ENCODE results near the gene CXCR4. TPM values are rescaled to one million over a fixed set of nuclear protein-coding genes. Genes with fewer than 3 reads are reported as not detected.

The CXCR4 gene
- total and polyA plus RNA-seq, 2 experiments from 2014 or later, result 2.1 TPM

DNA sequence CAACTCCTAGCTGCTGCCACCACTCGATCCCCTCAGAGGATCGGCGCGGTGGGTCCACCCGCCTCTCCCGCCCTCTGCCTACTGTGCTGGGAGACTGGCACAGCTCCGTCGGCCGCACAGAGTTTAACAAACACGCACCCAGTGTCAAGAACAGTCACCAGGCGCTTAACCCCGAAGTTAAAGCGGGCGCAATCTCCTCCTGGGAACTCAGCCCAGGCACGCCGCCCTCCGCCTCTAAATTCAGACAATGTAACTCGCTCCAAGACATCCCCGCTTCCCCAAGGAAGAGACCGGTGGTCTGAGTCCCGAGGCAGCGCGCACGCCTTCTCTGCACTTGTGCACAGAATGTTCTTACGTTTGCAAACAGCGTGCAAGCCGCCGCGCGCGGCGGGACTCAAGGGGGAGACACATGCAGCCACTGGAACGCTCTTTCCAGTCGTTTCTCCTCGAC, 533 bp downstream of the CXCR4 start (continued):
- TF ChIP-seq, protein P1, sequence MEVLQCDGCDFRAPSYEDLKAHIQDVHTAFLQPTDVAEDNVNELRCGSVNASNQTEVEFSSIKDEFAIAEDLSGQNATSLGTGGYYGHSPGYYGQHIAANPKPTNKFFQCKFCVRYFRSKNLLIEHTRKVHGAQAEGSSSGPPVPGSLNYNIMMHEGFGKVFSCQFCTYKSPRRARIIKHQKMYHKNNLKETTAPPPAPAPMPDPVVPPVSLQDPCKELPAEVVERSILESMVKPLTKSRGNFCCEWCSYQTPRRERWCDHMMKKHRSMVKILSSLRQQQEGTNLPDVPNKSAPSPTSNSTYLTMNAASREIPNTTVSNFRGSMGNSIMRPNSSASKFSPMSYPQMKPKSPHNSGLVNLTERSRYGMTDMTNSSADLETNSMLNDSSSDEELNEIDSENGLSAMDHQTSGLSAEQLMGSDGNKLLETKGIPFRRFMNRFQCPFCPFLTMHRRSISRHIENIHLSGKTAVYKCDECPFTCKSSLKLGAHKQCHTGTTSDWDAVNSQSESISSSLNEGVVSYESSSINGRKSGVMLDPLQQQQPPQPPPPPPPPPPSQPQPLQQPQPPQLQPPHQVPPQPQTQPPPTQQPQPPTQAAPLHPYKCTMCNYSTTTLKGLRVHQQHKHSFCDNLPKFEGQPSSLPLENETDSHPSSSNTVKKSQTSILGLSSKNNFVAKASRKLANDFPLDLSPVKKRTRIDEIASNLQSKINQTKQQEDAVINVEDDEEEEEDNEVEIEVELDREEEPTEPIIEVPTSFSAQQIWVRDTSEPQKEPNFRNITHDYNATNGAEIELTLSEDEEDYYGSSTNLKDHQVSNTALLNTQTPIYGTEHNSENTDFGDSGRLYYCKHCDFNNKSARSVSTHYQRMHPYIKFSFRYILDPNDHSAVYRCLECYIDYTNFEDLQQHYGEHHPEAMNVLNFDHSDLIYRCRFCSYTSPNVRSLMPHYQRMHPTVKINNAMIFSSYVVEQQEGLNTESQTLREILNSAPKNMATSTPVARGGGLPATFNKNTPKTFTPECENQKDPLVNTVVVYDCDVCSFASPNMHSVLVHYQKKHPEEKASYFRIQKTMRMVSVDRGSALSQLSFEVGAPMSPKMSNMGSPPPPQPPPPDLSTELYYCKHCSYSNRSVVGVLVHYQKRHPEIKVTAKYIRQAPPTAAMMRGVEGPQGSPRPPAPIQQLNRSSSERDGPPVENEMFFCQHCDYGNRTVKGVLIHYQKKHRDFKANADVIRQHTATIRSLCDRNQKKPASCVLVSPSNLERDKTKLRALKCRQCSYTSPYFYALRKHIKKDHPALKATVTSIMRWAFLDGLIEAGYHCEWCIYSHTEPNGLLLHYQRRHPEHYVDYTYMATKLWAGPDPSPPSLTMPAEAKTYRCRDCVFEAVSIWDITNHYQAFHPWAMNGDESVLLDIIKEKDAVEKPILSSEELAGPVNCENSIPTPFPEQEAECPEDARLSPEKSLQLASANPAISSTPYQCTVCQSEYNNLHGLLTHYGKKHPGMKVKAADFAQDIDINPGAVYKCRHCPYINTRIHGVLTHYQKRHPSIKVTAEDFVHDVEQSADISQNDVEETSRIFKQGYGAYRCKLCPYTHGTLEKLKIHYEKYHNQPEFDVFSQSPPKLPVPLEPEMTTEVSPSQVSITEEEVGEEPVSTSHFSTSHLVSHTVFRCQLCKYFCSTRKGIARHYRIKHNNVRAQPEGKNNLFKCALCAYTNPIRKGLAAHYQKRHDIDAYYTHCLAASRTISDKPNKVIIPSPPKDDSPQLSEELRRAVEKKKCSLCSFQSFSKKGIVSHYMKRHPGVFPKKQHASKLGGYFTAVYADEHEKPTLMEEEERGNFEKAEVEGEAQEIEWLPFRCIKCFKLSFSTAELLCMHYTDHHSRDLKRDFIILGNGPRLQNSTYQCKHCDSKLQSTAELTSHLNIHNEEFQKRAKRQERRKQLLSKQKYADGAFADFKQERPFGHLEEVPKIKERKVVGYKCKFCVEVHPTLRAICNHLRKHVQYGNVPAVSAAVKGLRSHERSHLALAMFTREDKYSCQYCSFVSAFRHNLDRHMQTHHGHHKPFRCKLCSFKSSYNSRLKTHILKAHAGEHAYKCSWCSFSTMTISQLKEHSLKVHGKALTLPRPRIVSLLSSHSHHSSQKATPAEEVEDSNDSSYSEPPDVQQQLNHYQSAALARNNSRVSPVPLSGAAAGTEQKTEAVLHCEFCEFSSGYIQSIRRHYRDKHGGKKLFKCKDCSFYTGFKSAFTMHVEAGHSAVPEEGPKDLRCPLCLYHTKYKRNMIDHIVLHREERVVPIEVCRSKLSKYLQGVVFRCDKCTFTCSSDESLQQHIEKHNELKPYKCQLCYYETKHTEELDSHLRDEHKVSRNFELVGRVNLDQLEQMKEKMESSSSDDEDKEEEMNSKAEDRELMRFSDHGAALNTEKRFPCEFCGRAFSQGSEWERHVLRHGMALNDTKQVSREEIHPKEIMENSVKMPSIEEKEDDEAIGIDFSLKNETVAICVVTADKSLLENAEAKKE (CRISPR knock-in tag; IDR thresholded peaks at IDR 0.05), result no peak
- no peak for TF ChIP-seq NANOG (IDR thresholded peaks at IDR 0.05; ENCODE audit: borderline replicate concordance)
- TF ChIP-seq EZH2 (IDR thresholded peaks at IDR 0.05; ENCODE audit: low read depth, unreplicated experiment), result peak; percentile 69

DNA sequence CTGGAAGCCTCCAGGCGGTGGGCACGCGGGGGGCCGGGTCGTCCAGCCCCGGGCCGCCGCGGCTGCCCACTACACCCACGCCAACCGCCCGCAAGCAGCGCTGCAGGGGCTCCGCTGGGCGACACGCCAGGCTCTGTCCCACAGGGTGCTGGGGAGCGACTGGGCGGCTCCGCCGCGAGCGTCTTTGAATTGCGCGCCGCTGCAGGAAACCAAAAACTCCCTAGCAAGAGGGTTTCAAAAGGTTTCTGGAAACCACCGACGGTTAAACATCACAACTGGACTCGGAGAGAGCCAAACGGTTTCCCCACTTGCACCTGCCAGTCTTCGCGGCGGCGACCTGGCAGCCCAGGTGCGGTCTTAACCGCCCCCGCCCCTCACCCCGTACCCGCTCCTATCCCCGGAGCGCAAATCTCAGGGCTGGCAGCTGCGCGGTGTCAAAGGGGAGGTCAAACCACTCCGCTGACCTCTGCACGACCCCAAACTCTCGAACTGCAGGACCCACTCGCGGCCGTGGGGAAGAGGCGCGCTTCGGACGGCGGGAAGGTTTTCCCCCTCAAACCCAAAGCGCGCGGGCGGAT, 1.0 kb downstream of the CXCR4 start:
- no peaks in the 10 kb centered on the region for H3K9me3 Mint-ChIP-seq
- Histone ChIP-seq H4K20me1 (replicated peaks; ENCODE audit: insufficient read depth) (no peaks in the 10 kb centered on the region), H3F3A (replicated peaks; ENCODE audit: low read depth) (no peaks in the 10 kb centered on the region; the same call in 1 of the 2 replicates), H3K4me1 (ENCODE audit: insufficient read depth) (peaks cover 29% of the 10 kb centered on the region), H3K36me3 (ENCODE audit: insufficient read depth) (no peaks in the 10 kb centered on the region), H3K4me3 (peak overlapping the region; percentile 76), H2AFZ (peak overlapping the region; percentile 83), H3K27me3 (ENCODE audit: insufficient read depth) (peaks cover 69% of the 10 kb centered on the region), H3K4me2 (peak overlapping the region; percentile 80), H3K9me2 (ENCODE audit: insufficient read depth) (no peaks in the 10 kb centered on the region), H3K79me2 (replicated peaks; ENCODE audit: insufficient read depth) (no peaks in the 10 kb centered on the region), H3K27ac (ENCODE audit: low read depth) (no peak overlapping the region)
- H3K27me3 Mint-ChIP-seq (ENCODE audit: insufficient read depth, low read depth, poor library complexity), result peaks cover 51% of the 10 kb centered on the region
- DNase-seq (ENCODE audit: low spot score) (peak; percentile 41), ATAC-seq (peak; percentile 34)
- H3K27ac Mint-ChIP-seq, result no peak overlapping the region
- TF ChIP-seq EZH2phosphoT487 (IDR thresholded peaks at IDR 0.05; ENCODE audit: unreplicated experiment) (peak; percentile 13), POLR2AphosphoS5 (IDR thresholded peaks at IDR 0.05; ENCODE audit: low read depth) (no peak)
- no peaks in the 10 kb centered on the region; the same call in 2 of the 3 replicates for H3K36me3 Mint-ChIP-seq (ENCODE audit: low read depth)
- peak overlapping the region; percentile 83 for H3K4me3 Mint-ChIP-seq
- peaks cover 15% of the 10 kb centered on the region for H3K4me1 Mint-ChIP-seq
